Ishikawa (cell line): ENCODE data around the gene AURKAIP1.
A peak's percentile ranks its signal among the peaks of the same experiment; 100 is the strongest.

Experiments used
- CEBPB ChIP-seq: IDR thresholded peaks from 2 replicates; pipeline ENCODE4 v1.6.1; 2012
- CREB1 ChIP-seq: IDR thresholded peaks from 2 replicates; pipeline ENCODE4 v1.6.1; 2012; ENCODE audit warnings: low read depth
- EP300 ChIP-seq: IDR thresholded peaks from 2 replicates; pipeline ENCODE4 v1.6.1; 2012; ENCODE audit warnings: borderline replicate concordance
- MAX ChIP-seq: IDR thresholded peaks from 2 replicates; pipeline ENCODE4 v1.6.1; 2012
- RAD21 ChIP-seq: IDR thresholded peaks from 2 replicates; pipeline ENCODE4 v1.6.1; 2012; ENCODE audit warnings: low read depth
- TCF12 ChIP-seq: IDR thresholded peaks from 2 replicates; pipeline ENCODE4 v1.6.1; 2012; ENCODE audit warnings: low read depth
- YY1 ChIP-seq: IDR thresholded peaks from 2 replicates; pipeline ENCODE4 v1.6.1; 2012; ENCODE audit warnings: low read depth

- TF ChIP-seq EP300: no peak
- TF ChIP-seq RAD21: peak; percentile 37
- TF ChIP-seq MAX: no peak
- no peak for TF ChIP-seq YY1
- peak; percentile 47; the same call in 1 of the 2 replicates for TF ChIP-seq CREB1
- no peak for TF ChIP-seq CEBPB
- TF ChIP-seq TCF12: no peak
These were observed 25.6 kb downstream of the AURKAIP1 start, which contains the start of gene DVL1 for GRCh38 chr1:1349256-1350012.
